Muscle of back (tissue), 11 donors: ENCODE results near the gene MSI2. TPM values are rescaled to one million over a fixed set of nuclear protein-coding genes. Genes with fewer than 3 reads are reported as not detected.
A peak's percentile ranks its signal among the peaks of the same experiment; 100 is the strongest.

ENCODE experiments used
- DNase-seq, 3 donors: peaks; one replicate each; pipeline versions ENCODE4 v3.0.0 to v3.0.0-alpha.2; 2013
- polyA plus RNA-seq, 10 donors: library from polyadenylated mRNA; unstranded; fragments of 120-200 nt; gene quantifications; one replicate each; pipeline ENCODE4 v1.2.1, GENCODE V29; 2013; ENCODE audit not compliant: insufficient read length in 10 of 10

MSI2 gene
- polyA plus RNA-seq, 10 donors = 22.9 to 37.2 (median 27.4) TPM

DNA sequence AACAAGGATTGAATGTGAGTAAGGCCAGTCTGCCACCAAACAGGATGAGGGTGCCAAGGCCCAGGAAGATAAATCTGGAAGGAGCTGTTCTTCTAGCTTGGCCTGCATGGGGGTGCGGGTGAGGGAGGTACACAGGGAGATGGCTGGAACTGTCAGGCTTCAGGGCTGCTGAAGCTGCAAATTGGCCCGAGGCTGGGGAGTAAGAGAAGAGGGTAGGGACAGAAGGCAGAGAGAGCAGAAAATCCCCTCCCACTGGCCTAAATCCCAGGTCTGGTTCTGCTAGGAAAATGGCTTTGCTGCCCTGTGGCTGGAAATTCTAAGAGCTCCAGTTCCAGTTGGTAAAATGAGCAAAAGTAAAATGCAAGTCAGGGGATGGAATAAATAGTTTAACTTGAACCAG lies 400.9 kb downstream of the MSI2 start:
- DNase-seq = no peak

GRCh38 chr17:57662041-57662440 lies 405.7 kb downstream of the MSI2 start:
- peak in 2 of 3 donors; percentile 17 to 34 for DNase-seq

DNA sequence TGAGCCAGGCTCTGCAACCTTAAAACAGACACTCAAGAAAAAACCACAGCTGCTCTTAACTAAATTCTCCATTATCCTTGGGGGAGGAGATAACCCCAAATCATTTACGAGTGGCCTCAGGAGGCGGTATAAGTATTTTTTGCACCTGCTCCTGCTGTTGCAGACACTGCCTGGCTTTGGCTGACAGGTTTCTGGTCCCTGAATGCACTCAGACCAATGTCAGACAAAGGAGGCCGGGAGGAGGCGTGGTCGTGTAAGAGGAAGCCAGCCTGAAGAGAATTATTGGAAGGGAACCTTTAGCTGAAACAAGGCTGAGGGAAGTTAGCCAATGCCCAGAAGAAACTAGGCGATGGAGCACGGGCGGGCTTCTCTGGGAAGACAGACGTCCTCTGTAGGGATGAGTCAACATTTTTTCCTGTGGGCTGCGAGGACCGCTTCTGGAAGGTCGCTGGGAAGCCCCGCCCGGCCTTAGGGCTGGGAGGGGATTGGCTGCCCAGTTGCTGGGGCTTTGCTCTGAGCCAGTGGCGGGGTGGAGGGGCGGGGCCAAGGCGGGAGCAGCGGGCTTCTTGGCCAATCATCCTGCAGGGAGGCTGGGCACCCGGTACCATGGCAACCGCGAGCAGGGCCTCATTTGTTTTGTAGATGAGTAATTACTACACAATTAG lies 406.5 kb downstream of the MSI2 start:
- DNase-seq = peak; percentile 93 to 97 (median 96)

- no peak for DNase-seq
Measured at GRCh38 chr17:57663326-57664070, 407.2 kb downstream of the MSI2 start.

- no peak for DNase-seq
Measured at GRCh38 chr17:57665128-57665527, 408.8 kb downstream of the MSI2 start.

DNA sequence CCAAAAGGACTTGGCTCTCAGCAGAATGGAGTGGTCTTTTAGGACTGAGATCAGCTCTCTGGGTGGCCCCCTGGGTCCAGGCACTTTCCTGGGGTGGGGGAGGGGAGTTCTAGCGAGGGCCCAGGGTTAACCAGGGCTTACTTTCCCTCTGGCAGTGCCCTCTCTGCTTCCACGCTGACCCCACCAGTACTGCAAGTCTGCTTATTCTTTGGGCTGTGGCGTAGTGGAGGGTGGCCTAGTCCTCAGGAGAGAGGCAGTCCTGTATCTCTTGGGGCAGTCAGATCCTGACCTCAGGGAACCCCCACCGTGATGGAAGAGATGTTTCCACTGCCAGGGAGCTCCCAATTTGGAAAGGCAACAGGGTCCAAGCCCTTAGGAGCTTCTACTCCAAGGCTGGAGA lies 409.4 kb downstream of the MSI2 start:
- no peak for DNase-seq

DNA sequence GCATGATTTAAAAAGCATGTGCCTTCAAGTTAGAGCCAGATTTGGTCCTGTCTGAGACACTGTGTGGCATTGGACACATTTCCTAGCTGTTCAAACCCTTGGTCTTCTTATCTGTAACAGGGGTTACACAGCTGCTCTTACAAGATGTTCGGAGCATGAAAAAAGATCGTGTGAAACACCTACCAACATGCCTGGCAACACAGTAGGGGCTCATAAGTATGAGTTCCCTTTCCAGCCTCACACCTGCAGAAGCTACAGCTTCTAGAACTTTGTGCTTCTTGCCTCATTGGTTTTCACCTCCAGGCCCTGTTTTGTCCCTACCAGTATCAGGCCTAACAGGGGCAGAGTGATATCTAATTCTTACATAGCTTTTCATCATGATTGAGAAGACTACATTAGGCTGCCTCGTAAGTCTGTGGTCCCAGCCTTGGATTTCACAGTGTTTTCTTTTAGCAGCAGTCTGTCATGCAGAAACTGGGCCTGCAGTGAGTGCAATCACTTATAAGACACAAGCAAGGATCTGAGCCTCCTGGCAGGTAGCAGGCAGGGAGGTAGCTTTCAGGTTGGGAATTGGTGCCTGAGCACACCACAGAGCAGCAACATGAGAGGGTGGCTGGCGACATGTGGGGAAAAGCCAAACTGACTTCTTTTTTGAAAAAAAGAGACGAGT lies 410.0 kb downstream of the MSI2 start:
- DNase-seq = no peak

DNA sequence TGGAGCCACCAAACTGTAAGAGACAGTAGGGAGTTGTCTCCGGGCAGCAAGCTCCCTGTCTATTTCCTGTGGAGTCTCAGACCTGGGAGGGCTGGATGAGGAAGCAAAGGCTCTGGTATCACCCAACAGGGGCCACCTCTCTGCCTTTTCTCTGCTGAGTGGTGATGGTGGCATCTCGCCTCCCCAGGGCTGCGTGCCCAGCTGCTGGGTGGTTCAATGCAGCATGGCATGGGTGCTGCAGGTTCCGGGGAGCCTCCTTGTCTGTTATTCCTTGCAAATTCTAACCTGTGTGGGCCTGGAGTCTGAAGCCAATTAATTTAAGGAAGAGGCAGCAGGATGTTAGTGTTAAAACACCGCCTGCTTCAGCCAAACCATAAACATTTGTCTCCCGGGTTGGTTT lies 410.6 kb downstream of the MSI2 start:
- no peak for DNase-seq

GRCh38 chr17:57667461-57667923 lies 411.2 kb downstream of the MSI2 start:
- no peak for DNase-seq

- no peak for DNase-seq
Measured at GRCh38 chr17:57668332-57668731, 412.0 kb downstream of the MSI2 start.

- DNase-seq = peak in 1 of 3 donors; percentile 26
Measured at GRCh38 chr17:57669671-57670529, 413.6 kb downstream of the MSI2 start.

DNA sequence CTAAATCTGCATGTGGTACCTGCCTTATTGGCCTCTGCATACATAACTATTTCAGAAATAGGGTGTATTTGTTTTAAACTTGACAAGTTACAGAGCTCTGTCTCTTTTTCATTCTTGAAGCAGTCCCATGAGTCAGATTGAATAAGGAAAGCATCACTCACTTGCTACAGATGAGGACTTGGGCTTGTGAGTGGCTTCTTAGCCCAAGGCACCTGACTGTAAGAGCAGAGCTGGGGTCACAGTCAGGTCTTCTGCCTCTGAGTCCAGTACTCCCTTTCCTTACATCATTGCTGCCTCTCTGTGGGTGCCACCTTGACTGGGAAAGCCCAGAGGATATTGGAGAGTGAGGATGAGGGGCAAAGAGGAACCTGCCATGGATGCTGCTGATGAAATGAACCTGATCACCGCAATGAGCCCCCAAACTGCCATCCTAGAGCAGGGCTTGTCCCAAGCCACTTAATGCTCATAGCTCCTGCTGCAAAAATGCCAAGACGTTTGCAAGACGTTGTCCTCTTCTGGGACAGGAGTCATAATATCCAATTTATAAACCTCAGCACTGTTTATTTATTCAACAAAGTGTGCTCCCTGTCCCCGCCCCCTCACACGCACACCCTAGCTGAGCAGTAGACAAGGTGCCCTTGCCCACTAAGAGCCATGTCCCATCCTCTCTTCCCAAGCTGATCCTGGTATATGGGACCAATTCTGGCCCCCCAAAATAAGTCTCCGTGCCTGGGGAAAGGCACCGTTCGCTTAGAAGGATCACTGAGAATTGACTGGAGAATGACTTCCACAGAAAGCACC lies 414.6 kb downstream of the MSI2 start:
- no peak for DNase-seq

DNA sequence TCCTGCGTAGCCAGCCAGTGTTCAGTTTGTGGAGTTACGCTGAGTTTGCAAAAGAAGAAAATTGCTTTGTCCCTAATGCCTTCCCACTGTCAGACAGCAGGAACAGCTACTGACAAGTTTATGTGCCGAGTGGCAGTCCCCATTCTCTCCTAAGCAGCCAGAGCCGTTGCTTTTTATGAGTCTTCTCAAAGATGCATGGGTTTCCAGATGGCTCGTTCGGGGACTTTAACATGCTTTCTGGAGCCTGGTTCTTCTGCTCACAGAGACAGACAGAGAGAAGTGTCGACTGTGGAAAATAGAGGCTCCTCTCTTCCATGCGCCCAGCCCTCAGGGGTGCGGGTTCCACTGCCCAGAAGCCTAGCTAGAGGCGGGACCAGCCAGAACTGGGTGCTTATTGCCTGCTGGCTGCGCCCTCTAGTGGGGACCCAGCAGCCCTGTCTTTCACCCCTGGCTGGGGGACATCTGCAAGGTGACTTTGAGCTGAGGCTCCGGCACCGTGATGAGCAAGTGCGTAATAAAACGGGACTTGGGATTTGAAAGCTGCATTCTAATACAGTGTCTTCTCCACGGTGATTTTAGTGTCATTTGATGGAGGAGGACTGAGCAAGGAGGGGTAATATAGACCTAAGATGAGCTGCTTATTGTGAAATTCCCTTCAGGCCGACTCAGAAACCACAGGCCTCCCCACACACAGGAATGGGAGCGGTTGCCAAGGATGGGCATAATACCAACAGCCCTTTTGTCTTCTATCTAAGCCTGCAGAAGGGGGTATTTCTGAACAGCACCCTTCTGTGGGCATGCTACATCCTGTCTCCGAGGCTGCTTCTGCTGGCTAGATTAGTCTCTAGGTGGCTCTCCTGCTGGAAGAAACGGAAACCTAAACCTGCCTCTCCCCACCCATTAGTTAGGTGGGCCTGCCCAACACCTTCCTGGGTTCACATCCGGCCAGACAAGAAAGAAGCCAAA lies 415.6 kb downstream of the MSI2 start:
- DNase-seq = peak; percentile 41 to 78 (median 54)

DNA sequence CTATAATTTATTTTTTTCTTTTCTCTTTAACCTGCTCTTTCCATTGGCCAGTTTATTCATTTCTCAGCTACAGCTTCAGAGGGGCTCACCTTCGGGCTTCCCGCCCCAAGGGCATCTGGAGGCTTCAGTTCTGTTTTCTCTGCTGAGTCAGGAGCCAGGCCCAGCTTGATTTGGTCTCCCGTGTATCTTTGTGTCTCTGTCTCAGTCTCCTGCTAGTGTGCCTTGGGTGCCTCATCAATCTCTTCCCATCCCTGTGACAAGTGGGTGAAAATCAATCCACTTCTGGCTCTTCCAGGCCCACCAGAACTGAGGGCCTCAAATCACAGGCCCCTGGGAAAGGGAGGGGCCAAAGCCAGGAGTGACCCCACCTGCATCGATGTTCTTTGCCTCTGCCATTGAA lies 416.6 kb downstream of the MSI2 start:
- no peak for DNase-seq

GRCh38 chr17:57674894-57675293 lies 418.6 kb downstream of the MSI2 start:
- no peak for DNase-seq

DNA sequence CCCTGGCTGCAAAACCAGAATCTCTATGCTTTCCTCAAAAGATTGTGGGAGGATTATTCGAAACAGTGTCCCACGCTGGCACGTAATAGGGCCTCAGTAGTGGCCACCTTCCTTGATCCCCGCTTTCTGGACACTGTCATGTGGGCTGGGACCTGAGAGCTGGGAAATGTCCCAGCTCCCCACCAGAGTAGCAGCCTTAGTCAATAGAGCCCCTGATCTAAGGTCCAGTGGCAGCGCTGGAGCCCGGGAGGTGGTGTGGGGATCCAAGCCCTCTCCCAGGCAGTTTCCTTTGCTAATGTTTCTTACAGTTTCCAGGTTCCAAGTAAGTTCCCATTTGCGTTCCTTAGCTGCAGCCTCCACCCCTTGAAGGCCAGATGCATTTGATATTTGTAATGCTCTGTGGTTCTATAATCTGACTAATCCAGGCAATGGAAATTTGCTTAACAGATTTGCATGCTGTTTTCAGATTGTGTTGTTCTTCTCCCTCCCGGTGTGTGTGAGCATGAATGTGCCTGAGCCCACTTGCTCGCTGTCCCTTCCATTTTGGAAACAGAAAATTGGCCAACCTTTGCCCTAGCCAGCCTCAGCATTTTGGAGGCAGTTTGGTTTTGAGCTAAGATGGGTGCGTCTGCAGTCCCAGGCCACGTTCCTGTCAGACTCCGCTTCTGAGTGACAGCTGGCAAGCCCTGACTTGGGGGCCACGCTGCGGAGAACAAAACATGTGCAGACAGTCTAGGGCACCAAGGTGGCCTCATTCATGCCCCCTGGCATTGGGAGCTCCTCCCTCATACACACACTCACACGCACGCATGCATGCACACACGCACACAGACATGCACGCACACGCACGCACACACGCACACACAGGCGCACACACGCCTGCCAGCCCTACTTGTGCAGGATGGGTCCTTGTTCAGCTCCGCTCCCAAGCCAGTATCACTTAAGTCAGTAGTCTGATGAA lies 419.4 kb downstream of the MSI2 start:
- no peak for DNase-seq

DNA sequence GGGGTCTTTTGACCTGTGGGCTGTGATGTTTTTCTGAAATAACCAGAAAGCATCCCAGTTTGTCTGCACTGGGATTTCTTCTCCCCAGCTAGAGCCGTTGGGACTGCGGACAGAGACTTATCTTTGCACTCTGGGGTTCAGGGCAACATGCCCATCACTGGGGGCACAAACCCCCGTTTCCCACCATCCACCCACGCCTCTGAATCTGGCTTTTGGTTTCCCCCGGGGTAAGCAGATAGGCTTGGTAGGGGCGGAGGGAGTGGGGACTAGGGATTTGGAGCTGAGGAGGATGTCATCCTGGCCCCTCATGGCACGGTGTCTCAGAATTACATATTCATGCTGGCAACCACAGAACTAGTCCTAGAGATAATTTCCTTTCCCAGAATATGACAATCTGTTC lies 420.2 kb downstream of the MSI2 start:
- no peak for DNase-seq

DNA sequence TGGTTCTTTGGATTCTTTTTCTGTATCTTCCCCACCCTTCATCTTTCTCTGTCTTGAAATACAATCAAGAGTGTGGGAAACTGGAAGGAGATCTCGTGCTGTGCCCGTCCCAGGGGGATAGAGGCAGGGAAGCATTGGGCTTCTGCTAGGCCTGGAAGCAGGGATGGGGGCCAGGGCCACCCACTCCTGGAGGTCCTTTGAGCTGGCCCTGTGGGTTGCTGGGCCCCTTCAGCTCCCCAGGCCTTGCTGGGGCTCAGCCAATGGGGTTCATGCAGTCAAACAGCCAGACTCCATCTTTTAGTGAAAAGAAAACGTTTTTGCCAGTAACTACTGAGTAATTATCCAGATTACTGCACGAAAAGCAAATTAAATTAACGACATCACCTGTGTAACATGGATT lies 421.0 kb downstream of the MSI2 start:
- no peak for DNase-seq

- no peak for DNase-seq
Measured at GRCh38 chr17:57677858-57678257, 421.5 kb downstream of the MSI2 start.
